HG02678 (cell line): ENCODE results near the gene GLS.
"Not testable (repeated sequence)": the region's sequence is repeated elsewhere in the genome, so short reads cannot be mapped to it uniquely, and the experiment has no call there.

Experiments
- ATAC-seq: cut with Tn5 transposase; IDR thresholded peaks from one replicate; pipeline ENCODE4 v1.9.1; 2021; ENCODE audit warnings: mild to moderate bottlenecking, moderate library complexity; ENCODE audit not compliant: unreplicated experiment

GLS gene

DNA sequence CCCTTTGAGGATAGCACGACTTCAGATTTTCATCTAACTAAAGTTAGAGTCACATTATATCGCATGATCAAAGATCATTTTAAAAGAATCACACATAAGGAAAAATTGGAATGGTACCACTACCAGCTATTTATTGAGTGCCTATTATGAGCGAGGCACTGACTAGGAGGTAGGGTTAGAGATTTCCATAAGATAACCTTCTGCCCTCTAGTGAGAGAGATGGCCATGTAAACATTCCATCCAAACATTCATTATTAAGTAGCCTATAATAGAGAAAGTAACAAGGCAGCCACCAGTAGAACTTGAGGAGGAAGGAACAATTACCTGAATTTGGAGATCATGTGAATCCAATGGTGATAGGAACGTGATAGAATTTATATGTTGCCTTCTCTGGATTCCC is 25.4 kb upstream of the GLS start:
- ATAC-seq: no peak

DNA sequence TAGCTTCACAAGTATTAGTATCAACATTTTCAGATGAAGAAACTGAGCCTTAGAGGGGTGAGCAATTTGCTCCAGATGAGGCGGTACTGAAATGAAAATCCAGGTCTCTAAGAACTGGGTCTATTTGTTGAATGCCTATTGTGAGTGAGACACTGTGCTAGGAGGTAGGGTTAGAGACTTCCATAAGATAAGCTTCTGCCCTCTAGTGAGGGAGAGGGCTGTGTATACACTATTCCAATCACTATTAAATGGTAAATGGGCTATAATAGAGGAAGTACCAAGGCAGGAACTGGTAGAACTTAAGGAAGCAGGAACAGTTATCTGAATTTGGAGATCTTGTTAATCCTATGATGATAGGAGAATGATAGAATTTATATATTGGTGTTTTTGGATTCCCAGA is 23.6 kb upstream of the GLS start:
- ATAC-seq: no peak

DNA sequence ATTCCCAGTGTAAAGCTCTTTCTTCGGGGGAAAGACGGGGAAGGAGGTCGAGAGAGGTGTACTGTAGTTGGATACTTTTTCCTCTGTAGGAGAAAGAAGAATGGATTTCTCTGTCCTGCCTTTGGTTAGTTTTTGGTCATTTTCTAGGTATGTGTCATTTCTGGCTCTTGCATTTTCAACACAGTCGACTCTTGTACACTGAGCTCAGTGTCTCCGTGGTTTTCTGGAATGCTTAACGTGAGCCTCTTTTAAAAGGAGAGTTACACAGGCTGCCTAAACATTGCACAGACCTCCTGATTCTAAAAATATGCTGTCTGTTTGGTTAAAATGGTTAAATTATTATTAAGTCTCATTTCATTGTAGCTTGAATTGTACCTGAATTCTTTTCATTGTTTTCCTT is 21.8 kb upstream of the GLS start:
- ATAC-seq: no peak

DNA sequence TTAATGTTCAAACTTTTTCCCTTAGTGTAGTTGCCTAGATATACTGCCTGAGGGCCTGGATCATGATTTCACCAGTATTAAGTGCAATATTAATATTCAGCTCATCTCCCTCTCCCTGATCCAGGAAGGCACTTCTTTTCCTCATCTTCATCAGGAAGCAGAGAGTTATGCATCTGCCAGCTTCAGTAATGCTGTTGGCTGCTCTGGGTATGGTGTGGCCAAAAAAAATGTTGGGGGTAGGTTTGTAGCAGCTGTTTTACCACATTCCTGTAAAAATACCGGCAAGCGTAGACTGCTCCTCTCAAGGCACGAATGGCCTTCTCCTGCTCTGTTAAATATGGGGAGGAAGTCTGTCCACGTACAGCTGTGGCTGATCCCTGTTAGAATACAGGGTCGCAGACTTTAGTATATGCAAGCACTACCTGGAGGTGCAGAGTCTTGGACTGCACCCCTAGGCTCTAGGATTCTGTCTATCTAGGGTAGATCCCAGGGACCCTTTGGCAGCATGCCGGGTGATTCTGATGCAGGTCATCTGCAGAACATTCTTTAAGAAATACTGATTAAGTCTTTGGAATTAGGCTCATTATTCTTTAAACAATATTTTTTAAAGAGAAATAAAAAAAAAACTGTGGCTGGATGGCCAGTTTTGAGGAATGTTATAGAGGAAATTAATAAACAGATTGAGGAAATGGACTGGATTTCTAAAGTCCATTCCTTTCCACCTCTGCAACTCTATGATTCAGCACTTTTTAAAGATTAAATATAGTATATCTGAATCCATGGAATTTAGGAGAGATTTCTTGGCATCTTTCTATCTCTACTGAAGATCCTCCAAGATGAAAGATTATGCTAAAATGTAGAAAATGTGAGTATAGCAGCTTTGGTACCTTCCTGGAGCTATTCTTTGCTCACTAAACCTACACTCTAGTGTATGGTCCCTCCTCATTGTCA is 21.0 kb upstream of the GLS start:
- ATAC-seq: no peak

DNA sequence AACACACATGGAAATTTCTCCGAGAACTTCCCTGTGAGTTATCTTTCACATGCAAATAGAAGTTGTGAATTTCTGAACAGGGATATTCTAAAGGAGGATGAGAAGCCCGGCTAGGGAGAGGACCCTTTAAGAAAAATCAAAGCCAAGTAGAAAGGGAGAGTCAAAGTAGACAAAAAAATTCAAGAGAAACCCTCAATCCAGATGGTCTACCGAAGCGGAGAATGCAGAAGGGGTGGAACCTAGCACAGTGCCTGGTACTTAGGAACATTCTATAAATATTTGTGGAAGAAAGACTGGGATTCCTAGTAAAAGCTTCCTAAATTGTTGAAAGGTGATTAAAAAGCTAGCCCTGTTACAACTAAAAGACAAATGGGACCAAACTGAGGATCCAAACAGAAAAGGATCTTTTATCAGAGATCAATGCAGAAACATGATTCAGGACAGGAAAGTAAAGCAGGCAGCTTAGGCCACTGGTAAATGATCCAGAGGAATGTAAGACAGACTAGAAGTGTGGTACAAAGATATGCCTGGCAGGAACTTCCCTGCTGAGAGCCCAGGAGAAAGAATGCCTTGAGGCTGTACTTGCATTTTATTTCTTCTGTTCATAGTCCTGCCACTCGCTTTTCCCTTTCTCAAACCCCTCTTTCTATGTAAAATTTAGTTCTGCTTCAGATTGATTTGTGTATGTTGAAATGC is 19.5 kb upstream of the GLS start:
- ATAC-seq: no peak

GRCh38 chr2:190862128-190862527 is 18.5 kb upstream of the GLS start:
- ATAC-seq: not testable (repeated sequence)

- no peak for ATAC-seq
Measured at GRCh38 chr2:190862571-190862991, 18.0 kb upstream of the GLS start.

DNA sequence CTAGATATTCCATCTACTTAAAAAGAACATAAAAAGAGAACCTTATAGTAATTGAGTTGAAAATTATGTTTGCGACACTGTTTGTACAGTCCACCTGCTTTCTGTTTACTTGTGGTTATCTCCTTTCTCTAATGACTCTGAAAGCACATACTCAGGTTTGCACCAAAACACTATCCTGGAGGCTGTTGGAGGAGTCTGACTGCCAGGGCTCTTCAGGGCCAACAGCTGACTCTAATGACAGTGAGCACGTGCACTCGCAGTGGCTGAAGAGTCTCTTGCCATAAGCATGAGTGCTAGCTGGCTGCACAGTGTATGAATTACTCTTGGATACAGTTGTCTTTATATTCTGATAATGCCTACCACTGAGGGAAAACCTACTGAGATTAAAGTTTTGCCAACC is 16.7 kb upstream of the GLS start:
- no peak for ATAC-seq

DNA sequence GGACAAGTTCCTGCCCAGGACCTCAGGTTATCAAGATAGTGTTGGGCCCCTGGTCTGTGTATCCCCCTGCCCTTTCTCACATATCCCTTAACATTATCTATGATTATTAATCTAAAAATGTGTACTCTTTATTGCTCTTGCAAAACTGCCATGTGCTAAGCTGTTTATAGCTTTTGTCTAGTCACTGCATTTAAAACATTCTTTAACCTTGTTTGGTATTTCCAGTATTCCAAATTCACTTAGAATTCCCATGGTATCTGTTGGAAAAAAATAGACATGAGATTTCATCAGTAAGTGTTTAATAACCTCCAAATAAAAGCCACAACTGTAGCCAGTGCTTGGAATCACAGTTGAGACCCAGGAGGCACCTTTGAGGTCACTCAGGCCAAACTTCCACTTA is 16.2 kb upstream of the GLS start:
- no peak for ATAC-seq

GRCh38 chr2:190867212-190867611 is 13.4 kb upstream of the GLS start:
- ATAC-seq: no peak

- ATAC-seq: no peak
Measured at GRCh38 chr2:190867832-190868231, 12.8 kb upstream of the GLS start.

DNA sequence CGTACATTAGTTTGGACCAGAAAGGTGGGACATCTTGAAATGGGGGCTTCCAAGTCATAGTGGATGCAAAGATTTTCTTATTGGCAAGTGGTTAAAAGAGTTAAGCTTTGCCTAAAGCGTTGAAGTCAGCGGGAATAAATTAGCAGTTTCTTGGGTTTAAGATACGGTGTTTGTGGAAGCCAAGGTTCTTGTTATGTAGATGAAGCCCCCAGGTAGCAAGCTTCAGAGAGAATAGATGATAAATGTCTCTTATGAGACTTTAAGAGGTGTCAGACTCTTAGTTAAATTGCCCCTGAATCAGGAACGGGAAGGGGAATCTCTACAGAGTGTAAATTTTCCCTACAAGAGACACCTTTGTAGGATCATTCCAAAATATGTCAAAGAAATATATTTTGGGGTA is 10.9 kb upstream of the GLS start:
- no peak for ATAC-seq

DNA sequence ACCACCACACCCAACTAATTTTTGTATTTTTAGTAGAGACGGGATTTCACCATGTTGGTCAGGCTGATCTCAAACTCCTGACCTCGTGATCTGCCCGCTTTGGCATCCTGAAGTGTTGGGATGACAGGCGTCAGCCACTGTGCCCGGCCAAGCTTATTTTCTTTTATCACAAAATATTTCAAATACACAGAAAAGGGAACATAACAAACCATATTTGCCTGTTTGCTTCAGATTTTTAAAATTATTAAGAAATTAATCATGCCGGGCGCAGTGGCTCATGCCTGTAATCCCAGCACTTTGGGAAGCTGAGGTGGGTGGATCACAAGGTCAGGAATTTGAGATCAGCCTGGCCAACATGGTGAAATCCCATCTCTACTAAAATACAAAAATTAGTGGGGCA is 7.2 kb upstream of the GLS start:
- not testable (repeated sequence) for ATAC-seq

- no peak for ATAC-seq
Measured at GRCh38 chr2:190875891-190876290, 4.7 kb upstream of the GLS start.

DNA sequence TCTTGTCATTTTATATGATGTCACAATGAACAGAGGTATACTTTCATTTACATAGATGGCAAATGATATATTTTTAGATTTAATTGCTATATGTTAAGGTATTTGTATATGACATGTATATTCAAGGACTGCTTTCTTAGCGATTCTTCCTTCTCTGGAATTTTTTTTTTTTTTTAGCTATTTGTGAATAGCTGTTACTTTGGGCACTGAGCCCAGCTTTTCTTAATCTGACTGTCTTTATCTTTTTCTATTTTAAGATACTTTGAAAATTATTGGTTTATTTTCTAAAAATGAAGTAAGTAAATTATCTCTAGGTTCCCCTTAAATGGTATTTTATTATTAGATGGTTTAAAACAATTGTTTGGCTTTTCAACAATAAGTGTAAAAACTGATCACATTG is 4.0 kb upstream of the GLS start:
- ATAC-seq: no peak

DNA sequence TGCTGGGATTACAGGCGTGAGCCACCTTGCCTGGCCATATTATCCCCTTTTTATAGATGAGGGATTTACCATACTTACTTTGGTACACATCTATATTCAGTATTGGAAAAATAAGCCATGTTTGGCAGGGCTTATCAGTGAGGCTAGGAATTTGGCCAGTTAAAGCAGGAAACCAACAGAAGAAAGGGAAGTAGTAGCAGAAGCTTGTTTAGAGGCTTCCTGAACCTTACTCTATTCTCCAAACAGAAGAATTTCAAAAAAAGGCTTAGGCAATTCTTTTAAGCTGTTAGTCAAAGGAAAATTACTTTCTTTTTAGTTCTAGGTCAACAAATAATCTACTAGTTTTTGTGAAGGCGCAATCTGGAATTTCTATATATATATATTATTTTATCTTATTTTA is 3.2 kb upstream of the GLS start:
- no peak for ATAC-seq

DNA sequence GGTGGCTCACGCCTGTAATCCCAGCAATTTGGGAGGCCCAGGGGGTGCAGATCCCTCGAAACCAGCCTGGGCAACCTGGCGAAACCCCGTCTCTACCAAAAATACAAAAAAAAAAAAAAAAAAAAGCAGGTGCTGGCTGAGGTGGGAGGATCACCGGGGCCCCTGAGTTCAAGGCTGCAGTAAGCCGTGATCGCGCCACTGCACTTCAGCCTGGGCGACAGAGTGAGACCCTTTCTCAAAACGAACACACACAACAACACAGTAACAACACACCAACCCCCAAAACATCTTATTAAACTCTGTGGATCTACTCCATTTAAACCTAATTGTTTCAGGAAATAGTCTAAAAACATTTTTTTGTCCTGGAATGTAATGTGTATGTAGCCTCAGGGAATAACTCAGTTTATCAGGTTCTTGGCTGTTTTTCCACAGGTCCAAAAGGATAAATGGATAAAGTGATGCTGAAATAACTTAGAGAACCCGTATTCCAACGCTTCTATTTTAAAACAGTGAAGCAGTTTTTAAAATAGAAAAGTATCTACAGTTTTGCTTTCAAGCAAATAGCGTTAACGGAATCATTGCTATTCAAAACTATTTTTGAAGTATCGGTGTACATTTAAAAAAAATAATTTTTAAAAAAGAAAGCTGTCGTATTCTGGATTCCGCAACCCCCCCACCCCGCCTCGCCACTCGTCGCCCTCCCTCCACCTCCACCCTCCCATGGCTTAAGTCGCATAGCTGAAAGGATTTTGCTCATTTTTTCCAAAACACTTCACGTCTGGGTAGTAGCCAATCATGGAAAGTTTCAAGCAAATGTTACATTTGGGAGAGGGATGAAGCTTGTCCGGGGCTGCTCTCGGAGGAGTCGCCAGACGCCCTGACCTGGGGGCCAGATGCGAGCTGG is 895 bp upstream of the GLS start:
- ATAC-seq: no peak

- ATAC-seq: peak; percentile 2
Measured at GRCh38 chr2:190881084-190881597, 520 bp downstream of the GLS start.

DNA sequence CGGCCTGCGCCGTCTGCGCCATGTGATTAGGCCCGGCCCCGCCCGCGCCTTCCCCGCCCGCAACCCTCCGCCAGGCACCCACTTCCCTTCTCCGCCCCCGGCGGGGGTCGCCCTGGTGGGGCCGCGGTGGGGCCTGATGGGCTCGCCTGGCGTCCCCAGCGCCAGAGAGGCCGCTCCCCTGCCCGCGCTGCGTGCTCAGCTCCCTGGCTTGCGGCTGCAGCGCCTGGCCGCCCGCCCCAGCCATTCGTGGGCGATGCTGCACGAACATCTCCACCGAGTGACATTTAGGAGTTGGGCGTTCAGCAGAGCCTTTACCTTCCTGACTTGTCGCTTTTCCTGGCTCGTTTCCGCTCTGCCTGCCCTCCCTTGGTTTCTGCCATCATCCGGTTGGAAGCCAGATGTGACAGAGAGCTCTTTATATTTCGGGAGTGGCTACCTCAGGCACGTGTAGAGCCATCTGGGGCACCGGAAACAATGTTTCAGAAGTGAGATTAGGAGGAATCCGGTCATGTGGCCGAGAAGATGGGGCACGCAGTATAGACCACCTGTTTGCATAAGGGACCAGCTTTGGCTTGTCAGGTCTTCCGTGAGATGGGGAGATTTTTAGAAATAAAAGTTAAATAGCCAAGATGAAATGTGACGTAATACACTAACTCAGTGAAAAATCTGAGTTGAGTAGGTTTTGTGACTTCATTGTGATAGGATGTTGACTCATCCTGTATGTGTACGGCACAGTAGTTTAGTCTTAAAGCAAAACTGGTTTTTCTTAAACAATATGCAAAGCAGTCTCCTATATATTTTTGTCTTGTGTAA is 1.2 kb downstream of the GLS start:
- peak; percentile 60 for ATAC-seq

DNA sequence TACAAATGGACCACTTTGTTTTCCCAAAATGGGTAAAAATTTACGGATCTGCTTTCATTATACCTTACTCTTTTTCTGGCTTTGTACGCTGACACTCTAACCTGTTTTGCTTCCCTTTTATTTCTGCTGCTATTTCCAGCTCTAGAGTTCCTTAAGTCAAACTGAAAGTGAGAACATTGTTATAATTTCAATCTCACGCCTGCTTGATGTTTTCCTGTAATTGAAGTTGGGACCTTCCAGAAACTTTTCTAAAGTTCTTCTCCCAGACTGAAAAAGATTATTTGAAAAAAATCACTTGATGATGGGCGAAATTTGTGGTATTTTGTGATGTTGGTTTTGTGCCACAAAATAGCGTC is 1.8 kb downstream of the GLS start:
- ATAC-seq: peak; percentile 9
